HEK293T (cell line): ENCODE data around the gene BNIP5.

Source experiments
- ARNT ChIP-seq: fragments of 450-650 bp; IDR thresholded peaks from 2 replicates; pipeline ENCODE4 v1.6.1; 2017; ENCODE audit warnings: mild to moderate bottlenecking
- BHLHE40 ChIP-seq: fragments of 450-650 bp; IDR thresholded peaks from 2 replicates; pipeline ENCODE4 v1.6.1; 2016; ENCODE audit warnings: mild to moderate bottlenecking, moderate library complexity, borderline replicate concordance
- ELF4 ChIP-seq: fragments of 450-650 bp; IDR thresholded peaks from 2 replicates; pipeline ENCODE4 v1.6.1; 2017; ENCODE audit warnings: antibody characterized with exemption
- FOXA1 ChIP-seq: fragments of 450-650 bp; IDR thresholded peaks from 2 replicates; pipeline ENCODE4 v1.6.1; 2016; ENCODE audit warnings: mild to moderate bottlenecking
- FOXK2 ChIP-seq: fragments of 450-650 bp; IDR thresholded peaks from 2 replicates; pipeline ENCODE4 v1.6.1; 2016; ENCODE audit warnings: mild to moderate bottlenecking
- FOXM1 ChIP-seq: fragments of 450-650 bp; IDR thresholded peaks from 2 replicates; pipeline ENCODE4 v1.6.1; 2017; ENCODE audit warnings: mild to moderate bottlenecking, borderline replicate concordance
- L3MBTL2 ChIP-seq: fragments of 450-650 bp; conservative IDR thresholded peaks from 2 replicates; pipeline ENCODE4 v1.6.1; 2016; ENCODE audit warnings: mild to moderate bottlenecking
- LEF1 ChIP-seq: fragments of 450-650 bp; IDR thresholded peaks from 2 replicates; pipeline ENCODE4 v1.6.1; 2017; ENCODE audit warnings: mild to moderate bottlenecking, borderline replicate concordance
- SP1 ChIP-seq: fragments of 450-650 bp; IDR thresholded peaks from 2 replicates; pipeline ENCODE4 v1.6.1; 2017
- SUZ12 ChIP-seq: fragments of 450-650 bp; IDR thresholded peaks from 2 replicates; pipeline ENCODE4 v1.6.1; 2016; ENCODE audit warnings: mild to moderate bottlenecking
- TARDBP ChIP-seq: fragments of 450-650 bp; IDR thresholded peaks from 2 replicates; pipeline ENCODE4 v1.6.1; 2016
- TF ChIP-seq, protein P1 (sequence below): fragments of 450-650 bp; IDR thresholded peaks from 2 replicates; pipeline ENCODE4 v1.6.1; 2016

DNA sequence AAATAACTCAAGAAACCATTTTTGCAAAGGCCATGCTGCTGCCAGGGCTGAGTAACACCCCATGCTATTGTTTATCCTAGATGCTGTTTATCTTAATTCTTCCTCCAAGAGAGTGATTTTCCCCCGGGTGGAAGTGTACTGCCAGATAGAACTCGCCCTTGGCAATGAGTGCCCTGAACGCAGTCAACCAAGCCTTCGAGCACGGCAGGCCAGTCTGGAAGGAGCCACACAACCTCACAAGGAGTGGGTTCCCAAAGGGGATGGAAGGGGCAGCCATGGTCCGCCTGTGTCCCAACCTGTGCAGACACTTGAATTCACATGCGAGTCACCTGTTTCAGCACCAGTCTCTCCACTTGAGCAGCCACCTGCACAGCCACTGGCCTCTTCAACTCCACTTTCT, 34.9 kb downstream of the BNIP5 start:
- TF ChIP-seq FOXK2 (no peak), FOXM1 (no peak), LEF1 (no peak), BHLHE40 (no peak), FOXA1 (no peak), TARDBP (no peak), SP1 (no peak), ARNT (no peak), L3MBTL2 (no peak), SUZ12 (no peak), ELF4 (no peak)
- TF ChIP-seq, protein P1, sequence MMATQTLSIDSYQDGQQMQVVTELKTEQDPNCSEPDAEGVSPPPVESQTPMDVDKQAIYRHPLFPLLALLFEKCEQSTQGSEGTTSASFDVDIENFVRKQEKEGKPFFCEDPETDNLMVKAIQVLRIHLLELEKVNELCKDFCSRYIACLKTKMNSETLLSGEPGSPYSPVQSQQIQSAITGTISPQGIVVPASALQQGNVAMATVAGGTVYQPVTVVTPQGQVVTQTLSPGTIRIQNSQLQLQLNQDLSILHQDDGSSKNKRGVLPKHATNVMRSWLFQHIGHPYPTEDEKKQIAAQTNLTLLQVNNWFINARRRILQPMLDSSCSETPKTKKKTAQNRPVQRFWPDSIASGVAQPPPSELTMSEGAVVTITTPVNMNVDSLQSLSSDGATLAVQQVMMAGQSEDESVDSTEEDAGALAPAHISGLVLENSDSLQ: no peak
